Liver (tissue), 9 donors: Measurements from ENCODE around the gene ARHGEF28. TPM values are rescaled to one million over a fixed set of nuclear protein-coding genes. Genes with fewer than 3 reads are reported as not detected.

Experiments
- DNase-seq: peaks from one replicate; pipeline ENCODE4 v3.0.0-alpha.2; 2017; ENCODE audit warnings: low spot score
- H3K27ac ChIP-seq, 2 donors: one replicate each; pipeline ENCODE4 v1.7.0; 2013; ENCODE audit warnings: inconsistent platforms in 2 of 2, low read length in 2 of 2, control low read depth in 1 of 2, low read depth in 1 of 2, mild to moderate bottlenecking in 1 of 2
- H3K27me3 ChIP-seq, 4 donors: one replicate each; pipeline versions ENCODE4 v1.6.1 to v1.7.0; 2013; ENCODE audit warnings: low read length in 3 of 4, inconsistent platforms in 1 of 4, mild to moderate bottlenecking in 1 of 4, moderate library complexity in 1 of 4; ENCODE audit not compliant: control insufficient read depth in 4 of 4, insufficient read depth in 4 of 4
- H3K36me3 ChIP-seq, 4 donors: one replicate each; pipeline versions ENCODE4 v1.6.1 to v1.7.0; 2013; ENCODE audit warnings: low read length in 3 of 4, mild to moderate bottlenecking in 3 of 4, low read depth in 1 of 4, moderate library complexity in 1 of 4; ENCODE audit not compliant: control insufficient read depth in 4 of 4, insufficient read depth in 3 of 4
- H3K4me1 ChIP-seq, 4 donors: one replicate each; pipeline versions ENCODE4 v1.6.1 to v1.7.0; 2013; ENCODE audit warnings: low read length in 3 of 4, mild to moderate bottlenecking in 3 of 4, moderate library complexity in 1 of 4; ENCODE audit not compliant: control insufficient read depth in 4 of 4, insufficient read depth in 4 of 4
- H3K4me3 ChIP-seq, 3 donors: one replicate each; pipeline versions ENCODE4 v1.6.1 to v1.7.0; 2013; ENCODE audit warnings: low read length in 3 of 3, control low read depth in 1 of 3, low read depth in 1 of 3, mild to moderate bottlenecking in 1 of 3
- H3K9ac ChIP-seq, 2 donors: one replicate each; pipeline ENCODE4 v1.7.0; 2013; ENCODE audit warnings: low read length in 2 of 2, mild to moderate bottlenecking in 2 of 2, moderate library complexity in 2 of 2, control low read depth in 1 of 2, low read depth in 1 of 2
- H3K9me3 ChIP-seq, 4 donors: one replicate each; pipeline versions ENCODE4 v1.6.1 to v1.7.0; 2013; ENCODE audit warnings: low read length in 3 of 4; ENCODE audit not compliant: control insufficient read depth in 4 of 4
- EGR1 ChIP-seq, 2 donors: IDR thresholded peaks; 2 replicates each; pipeline ENCODE4 v1.6.1; 2016 to 2018; ENCODE audit warnings: antibody characterized with exemption in 2 of 2, low read depth in 2 of 2
- FOXA1 ChIP-seq: IDR thresholded peaks from 2 replicates; pipeline ENCODE4 v1.6.1; 2016; ENCODE audit warnings: antibody characterized with exemption
- FOXA2 ChIP-seq: IDR thresholded peaks from 2 replicates; pipeline ENCODE4 v1.6.1; 2016; ENCODE audit warnings: antibody characterized with exemption
- GABPA ChIP-seq, 2 donors: IDR thresholded peaks in 1 of 2; conservative IDR thresholded peaks in 1 of 2; 2 replicates each; pipeline ENCODE4 v1.6.1; 2016; ENCODE audit warnings: antibody characterized with exemption in 2 of 2, mild to moderate bottlenecking in 1 of 2, moderate library complexity in 1 of 2
- HNF4A ChIP-seq, 2 donors: conservative IDR thresholded peaks; 2 replicates each; pipeline ENCODE4 v1.6.1; 2016; ENCODE audit warnings: antibody characterized with exemption in 2 of 2, mild to moderate bottlenecking in 2 of 2
- HNF4G ChIP-seq: IDR thresholded peaks from 2 replicates; pipeline ENCODE4 v1.6.1; 2016; ENCODE audit warnings: antibody characterized with exemption
- JUND ChIP-seq, 2 donors: IDR thresholded peaks; 2 replicates each; pipeline ENCODE4 v1.6.1; 2016; ENCODE audit warnings: antibody characterized with exemption in 2 of 2
- RAD21 ChIP-seq, 2 donors: IDR thresholded peaks; 2 replicates each; pipeline ENCODE4 v1.6.1; 2016; ENCODE audit warnings: antibody characterized with exemption in 2 of 2, mild to moderate bottlenecking in 2 of 2
- RXRA ChIP-seq, 2 donors: IDR thresholded peaks; 2 replicates each; pipeline ENCODE4 v1.6.1; 2017 to 2018; ENCODE audit warnings: antibody characterized with exemption in 2 of 2, mild to moderate bottlenecking in 1 of 2
- TAF1 ChIP-seq: conservative IDR thresholded peaks from 2 replicates; pipeline ENCODE4 v1.6.1; 2016; ENCODE audit warnings: antibody characterized with exemption, mild to moderate bottlenecking
- WGBS: extraction: QIAGEN DNeasy Blood & Tissue Kit; methylation state at CpG from one replicate; pipeline ENCODE4 v1.1.7; 2013; 5-methylcytosine and 5-hydroxymethylcytosine counted together
- polyA plus RNA-seq, 2 donors: library from polyadenylated mRNA; stranded (reverse) in 1 of 2; unstranded in 1 of 2; fragments of 200-250 nt in 1 of 2; fragments of >200 nt in 1 of 2; fragmentation: Nextera tagmentation in 1 of 2; extraction: Ambion mirVana in 1 of 2; gene quantifications; one replicate each; pipeline versions ENCODE4 v1.2.1 to v1.2.3, GENCODE V29; 2013 to 2015
- total RNA-seq, 2 donors: library from RNA; depleted of rRNA; stranded (reverse); fragments of >200 nt; gene quantifications; one replicate each; pipeline ENCODE4 v1.2.3, GENCODE V29; 2014
- TF ChIP-seq, protein P1 (sequence below): IDR thresholded peaks from 2 replicates; pipeline ENCODE4 v1.6.1; 2016; ENCODE audit warnings: antibody characterized with exemption
- TF ChIP-seq, protein P2 (sequence below): fragments of 150-350 bp; IDR thresholded peaks from 2 replicates; pipeline ENCODE4 v1.5.1; 2017; ENCODE audit warnings: improper control_type of control experiment, low read depth, low read length; ENCODE audit not compliant: missing input control
- TF ChIP-seq, protein P3 (sequence below): IDR thresholded peaks from 2 replicates; pipeline ENCODE4 v1.6.1; 2016; ENCODE audit warnings: antibody characterized with exemption
- TF ChIP-seq, protein P4 (sequence below): IDR thresholded peaks from 2 replicates; pipeline ENCODE4 v1.6.1; 2016; ENCODE audit warnings: antibody characterized with exemption
- donor health status: healthy.
- donor health status: healthy.
- donor health status: healthy.
- donor health status: healthy.
- donor health status: healthy.

Gene ARHGEF28
- total and polyA plus RNA-seq, 4 donors = 1.6 to 13.9 (median 3.6) TPM

DNA sequence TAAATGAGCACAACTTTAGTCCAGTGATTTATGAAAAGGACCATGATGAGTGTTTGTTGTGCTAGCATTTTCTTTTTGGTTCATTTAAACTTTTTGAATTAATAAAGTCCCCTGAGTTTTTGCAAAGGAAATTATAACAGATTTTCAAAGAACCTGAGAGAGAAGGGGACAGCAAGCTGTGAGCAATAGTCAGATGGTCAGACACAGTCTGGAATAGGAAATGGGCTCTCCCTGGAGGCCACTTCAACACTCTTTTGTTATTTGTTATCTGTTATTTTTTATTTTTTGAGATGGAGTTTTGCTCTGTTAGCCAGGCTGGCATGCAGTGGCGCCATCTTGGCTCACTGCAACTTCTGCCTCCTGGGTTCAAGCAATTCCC lies 171.1 kb downstream of the ARHGEF28 start:
- TF ChIP-seq FOXA1 (no peak), TAF1 (no peak), JUND (IDR thresholded peaks at IDR 0.05) (no peak)
- TF ChIP-seq, protein P1, sequence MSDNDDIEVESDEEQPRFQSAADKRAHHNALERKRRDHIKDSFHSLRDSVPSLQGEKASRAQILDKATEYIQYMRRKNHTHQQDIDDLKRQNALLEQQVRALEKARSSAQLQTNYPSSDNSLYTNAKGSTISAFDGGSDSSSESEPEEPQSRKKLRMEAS = no peak
- no peak for DNase-seq
- no peak overlapping the region for H3K4me3 ChIP-seq
- H3K4me1 ChIP-seq = no peaks in the 10 kb centered on the region
- H3K27me3 ChIP-seq = no peaks in the 10 kb centered on the region
- WGBS = 100% methylated on average over 1 of the region's 1 CpG
- no peak overlapping the region for H3K9ac ChIP-seq
- H3K36me3 ChIP-seq = peaks cover 0 to 3% (median 0%) of the 10 kb centered on the region in 4 donors
- H3K27ac ChIP-seq = no peak overlapping the region
- no peaks in the 10 kb centered on the region for H3K9me3 ChIP-seq

DNA sequence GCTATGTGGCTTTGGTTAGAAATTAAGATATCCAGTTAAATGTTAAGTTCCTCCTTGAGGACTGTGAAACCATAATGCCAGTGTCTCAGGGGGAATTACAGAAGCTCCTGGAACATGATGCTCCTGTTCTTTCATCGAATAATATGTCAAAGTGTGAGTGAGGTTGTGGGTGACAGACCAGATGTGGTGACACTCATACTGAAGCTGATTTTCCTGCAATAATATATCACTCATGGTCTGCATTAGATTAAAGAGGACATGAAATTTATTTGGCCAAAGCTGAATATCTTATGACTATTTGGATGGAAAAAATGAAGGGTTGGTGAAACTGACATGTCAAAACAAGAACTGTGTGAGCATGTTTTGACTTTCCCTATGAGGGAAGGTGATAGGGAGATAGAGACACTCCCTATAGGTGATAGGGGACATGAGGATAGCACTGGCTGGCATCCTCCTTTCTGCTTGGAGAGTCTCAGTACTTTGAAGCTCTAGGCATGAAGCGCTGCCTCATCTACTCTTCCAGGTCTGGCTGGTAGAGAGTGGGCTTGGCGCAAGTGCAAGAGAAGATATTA lies 173.5 kb downstream of the ARHGEF28 start:
- H3K4me1 ChIP-seq = no peaks in the 10 kb centered on the region
- H3K9me3 ChIP-seq = no peaks in the 10 kb centered on the region
- no peak overlapping the region for H3K4me3 ChIP-seq
- no peak overlapping the region for H3K9ac ChIP-seq
- WGBS = 95% methylated on average over 3 of the region's 3 CpGs
- TF ChIP-seq, protein P2, sequence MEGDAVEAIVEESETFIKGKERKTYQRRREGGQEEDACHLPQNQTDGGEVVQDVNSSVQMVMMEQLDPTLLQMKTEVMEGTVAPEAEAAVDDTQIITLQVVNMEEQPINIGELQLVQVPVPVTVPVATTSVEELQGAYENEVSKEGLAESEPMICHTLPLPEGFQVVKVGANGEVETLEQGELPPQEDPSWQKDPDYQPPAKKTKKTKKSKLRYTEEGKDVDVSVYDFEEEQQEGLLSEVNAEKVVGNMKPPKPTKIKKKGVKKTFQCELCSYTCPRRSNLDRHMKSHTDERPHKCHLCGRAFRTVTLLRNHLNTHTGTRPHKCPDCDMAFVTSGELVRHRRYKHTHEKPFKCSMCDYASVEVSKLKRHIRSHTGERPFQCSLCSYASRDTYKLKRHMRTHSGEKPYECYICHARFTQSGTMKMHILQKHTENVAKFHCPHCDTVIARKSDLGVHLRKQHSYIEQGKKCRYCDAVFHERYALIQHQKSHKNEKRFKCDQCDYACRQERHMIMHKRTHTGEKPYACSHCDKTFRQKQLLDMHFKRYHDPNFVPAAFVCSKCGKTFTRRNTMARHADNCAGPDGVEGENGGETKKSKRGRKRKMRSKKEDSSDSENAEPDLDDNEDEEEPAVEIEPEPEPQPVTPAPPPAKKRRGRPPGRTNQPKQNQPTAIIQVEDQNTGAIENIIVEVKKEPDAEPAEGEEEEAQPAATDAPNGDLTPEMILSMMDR = no peak
- H3K27me3 ChIP-seq = no peaks in the 10 kb centered on the region
- H3K27ac ChIP-seq = no peak overlapping the region
- DNase-seq = no peak
- H3K36me3 ChIP-seq = peaks cover 0 to 7% (median 0%) of the 10 kb centered on the region in 4 donors

DNA sequence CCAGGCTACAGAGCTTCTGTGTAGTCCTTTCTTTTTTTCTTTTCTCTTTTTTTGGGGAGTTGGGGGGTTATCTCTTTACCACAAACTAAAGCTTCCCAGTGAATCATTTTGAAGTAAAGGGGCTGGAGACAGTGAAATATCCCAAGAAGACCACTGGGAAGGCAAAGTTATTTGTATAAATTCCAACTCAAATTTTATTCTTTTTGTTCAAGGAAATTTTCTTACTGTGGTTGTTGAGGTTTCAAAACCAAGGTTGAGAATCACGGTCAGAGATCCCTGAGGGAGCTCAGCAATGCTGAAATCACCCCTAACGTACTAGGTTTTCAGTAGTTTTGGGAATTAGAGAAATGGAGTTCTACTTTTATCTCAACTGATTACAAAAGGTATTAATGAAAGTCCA lies 175.7 kb downstream of the ARHGEF28 start:
- Histone ChIP-seq H3K9me3 (no peaks in the 10 kb centered on the region), H3K4me1 (no peaks in the 10 kb centered on the region), H3K4me3 (no peak overlapping the region), H3K36me3 (peaks cover 0 to 7% (median 0%) of the 10 kb centered on the region in 4 donors), H3K27ac (no peak overlapping the region), H3K9ac (no peak overlapping the region), H3K27me3 (no peaks in the 10 kb centered on the region)
- TF ChIP-seq FOXA1 = no peak
- 95% methylated on average over 2 of the region's 2 CpGs for WGBS
- DNase-seq = no peak

DNA sequence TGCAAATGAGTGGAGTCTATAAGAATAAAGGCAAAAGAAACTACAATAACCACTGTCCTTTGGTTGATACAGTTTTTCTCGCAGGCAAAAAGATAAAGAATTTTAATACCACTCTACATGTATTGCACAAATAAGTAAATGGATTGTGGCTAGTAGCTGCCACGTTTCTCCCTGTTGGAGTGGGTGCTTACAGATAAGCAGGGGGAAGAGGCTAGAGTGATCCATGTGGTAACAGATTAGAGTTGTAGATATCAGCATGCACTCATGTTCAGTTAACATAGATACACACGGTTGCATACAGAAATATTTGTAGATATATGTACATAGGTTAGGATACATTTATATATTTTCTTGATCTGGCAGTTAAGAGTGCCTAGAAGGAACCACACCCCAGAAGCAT lies 179.5 kb downstream of the ARHGEF28 start:
- TF ChIP-seq GABPA (IDR thresholded peaks at IDR 0.05 in 1 of 2, conservative IDR thresholded peaks at IDR 0.05 in 1 of 2) (no peak), HNF4A (conservative IDR thresholded peaks at IDR 0.05) (no peak), RXRA (IDR thresholded peaks at IDR 0.05) (no peak), FOXA2 (no peak), TAF1 (no peak), EGR1 (IDR thresholded peaks at IDR 0.05; ENCODE audit: low read depth in 2 of 2) (no peak), HNF4G (no peak), RAD21 (IDR thresholded peaks at IDR 0.05) (no peak)
- TF ChIP-seq, protein P3, sequence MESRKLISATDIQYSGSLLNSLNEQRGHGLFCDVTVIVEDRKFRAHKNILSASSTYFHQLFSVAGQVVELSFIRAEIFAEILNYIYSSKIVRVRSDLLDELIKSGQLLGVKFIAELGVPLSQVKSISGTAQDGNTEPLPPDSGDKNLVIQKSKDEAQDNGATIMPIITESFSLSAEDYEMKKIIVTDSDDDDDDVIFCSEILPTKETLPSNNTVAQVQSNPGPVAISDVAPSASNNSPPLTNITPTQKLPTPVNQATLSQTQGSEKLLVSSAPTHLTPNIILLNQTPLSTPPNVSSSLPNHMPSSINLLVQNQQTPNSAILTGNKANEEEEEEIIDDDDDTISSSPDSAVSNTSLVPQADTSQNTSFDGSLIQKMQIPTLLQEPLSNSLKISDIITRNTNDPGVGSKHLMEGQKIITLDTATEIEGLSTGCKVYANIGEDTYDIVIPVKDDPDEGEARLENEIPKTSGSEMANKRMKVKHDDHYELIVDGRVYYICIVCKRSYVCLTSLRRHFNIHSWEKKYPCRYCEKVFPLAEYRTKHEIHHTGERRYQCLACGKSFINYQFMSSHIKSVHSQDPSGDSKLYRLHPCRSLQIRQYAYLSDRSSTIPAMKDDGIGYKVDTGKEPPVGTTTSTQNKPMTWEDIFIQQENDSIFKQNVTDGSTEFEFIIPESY = no peak
- TF ChIP-seq, protein P1 = no peak
- TF ChIP-seq, protein P4, sequence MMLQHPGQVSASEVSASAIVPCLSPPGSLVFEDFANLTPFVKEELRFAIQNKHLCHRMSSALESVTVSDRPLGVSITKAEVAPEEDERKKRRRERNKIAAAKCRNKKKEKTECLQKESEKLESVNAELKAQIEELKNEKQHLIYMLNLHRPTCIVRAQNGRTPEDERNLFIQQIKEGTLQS = no peak
- no peak overlapping the region for H3K27ac ChIP-seq
- DNase-seq = no peak
- H3K4me3 ChIP-seq = no peak overlapping the region
- peaks cover 0 to 3% (median 0%) of the 10 kb centered on the region in 4 donors for H3K36me3 ChIP-seq
- no peaks in the 10 kb centered on the region for H3K4me1 ChIP-seq
- H3K9me3 ChIP-seq = no peaks in the 10 kb centered on the region
- H3K9ac ChIP-seq = no peak overlapping the region
- 75% methylated on average over 3 of the region's 3 CpGs for WGBS
- no peaks in the 10 kb centered on the region for H3K27me3 ChIP-seq
